ENCODE data around the gene EMC9. TPM values are rescaled to one million over a fixed set of nuclear protein-coding genes. Genes with fewer than 3 reads are reported as not detected.

Gene EMC9
- total and polyA plus RNA-seq, 4 donors: 4.6 to 29.4 (median 20.0) TPM

DNA sequence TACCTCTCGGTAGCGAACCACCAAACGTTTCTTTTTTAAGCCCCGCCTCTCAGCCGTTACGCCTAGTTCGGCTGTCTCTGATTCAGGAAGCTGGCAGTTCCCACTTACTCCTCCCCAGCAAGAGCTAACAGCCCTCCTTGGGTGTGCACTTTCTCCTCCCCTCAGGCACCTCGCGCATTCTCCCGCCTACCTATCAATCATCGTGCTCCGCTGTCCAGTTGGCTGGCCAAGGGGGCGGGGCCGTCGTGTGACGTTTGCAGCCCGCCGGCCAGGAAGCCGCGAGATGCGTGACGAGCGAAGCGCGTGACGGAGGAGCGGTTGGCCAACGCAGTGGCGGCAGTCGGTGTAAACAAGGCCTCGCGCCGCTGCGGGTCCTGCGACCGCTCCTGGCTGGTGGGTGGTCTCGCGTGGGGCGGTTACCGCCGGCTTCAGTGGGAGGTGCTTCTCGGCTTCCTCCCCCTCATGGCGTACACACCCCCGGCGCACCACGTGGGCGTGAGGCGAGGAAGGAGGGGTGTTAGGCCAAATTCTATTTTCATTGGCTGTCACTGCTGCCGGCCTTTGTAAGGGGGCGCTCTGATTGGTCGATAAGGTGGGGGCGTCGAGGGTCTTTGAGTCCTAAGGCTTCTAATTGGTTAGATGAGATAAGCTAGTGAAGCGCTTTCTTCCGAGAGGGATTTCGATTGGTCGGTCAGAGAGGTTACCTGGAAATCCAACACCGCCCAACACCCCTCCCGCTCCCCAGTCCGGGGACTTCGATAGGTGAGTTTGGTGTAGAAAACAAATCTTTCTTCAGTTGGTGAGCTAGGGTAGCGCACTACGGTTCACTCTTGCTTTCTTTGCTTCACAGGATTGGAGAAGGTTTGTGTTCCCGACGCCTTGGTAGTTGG is 26.6 kb downstream of the EMC9 start, which contains the start of the genes DCAF11 and NRL:
DCAF11 (plus strand) TSS at position 246 of the 890 bp plus-strand sequence. CDS start 818 bp downstream, outside the sequence.
NRL (minus strand) TSS at position 418 of the 890 bp plus-strand sequence. CDS start 32,101 bp downstream, outside the sequence.
- H3K36me3 ChIP-seq (ENCODE audit: control insufficient read depth in 4 of 4, insufficient read depth in 4 of 4, low read length in 4 of 4): peaks cover 15 to 22% (median 15%) of the 10 kb centered on the region in 4 donors
- peak within 1 kb of the TSS; percentile 97 to 98 for H3K27ac ChIP-seq (ENCODE audit: low read depth in 1 of 2, low read length in 1 of 2)
- no peaks in the 10 kb centered on the region for H3K27me3 ChIP-seq (ENCODE audit: control insufficient read depth in 3 of 3, insufficient read depth in 3 of 3, low read length in 2 of 3)
- no peaks in the 10 kb centered on the region for H3K9me3 ChIP-seq (ENCODE audit: control insufficient read depth in 4 of 4, insufficient read depth in 3 of 4, low read length in 3 of 4)
- peaks cover 0 to 18% (median 7%) of the 10 kb centered on the region in 5 donors for H3K4me1 ChIP-seq (ENCODE audit: control insufficient read depth in 5 of 5, insufficient read depth in 5 of 5, low read length in 5 of 5)
- WGBS, 2 donors: 0% methylated on average over 65 of the region's 65 CpGs
- ATAC-seq (ENCODE audit: insufficient read depth, low FRiP score): peak; percentile 95
- TF ChIP-seq, protein P1, sequence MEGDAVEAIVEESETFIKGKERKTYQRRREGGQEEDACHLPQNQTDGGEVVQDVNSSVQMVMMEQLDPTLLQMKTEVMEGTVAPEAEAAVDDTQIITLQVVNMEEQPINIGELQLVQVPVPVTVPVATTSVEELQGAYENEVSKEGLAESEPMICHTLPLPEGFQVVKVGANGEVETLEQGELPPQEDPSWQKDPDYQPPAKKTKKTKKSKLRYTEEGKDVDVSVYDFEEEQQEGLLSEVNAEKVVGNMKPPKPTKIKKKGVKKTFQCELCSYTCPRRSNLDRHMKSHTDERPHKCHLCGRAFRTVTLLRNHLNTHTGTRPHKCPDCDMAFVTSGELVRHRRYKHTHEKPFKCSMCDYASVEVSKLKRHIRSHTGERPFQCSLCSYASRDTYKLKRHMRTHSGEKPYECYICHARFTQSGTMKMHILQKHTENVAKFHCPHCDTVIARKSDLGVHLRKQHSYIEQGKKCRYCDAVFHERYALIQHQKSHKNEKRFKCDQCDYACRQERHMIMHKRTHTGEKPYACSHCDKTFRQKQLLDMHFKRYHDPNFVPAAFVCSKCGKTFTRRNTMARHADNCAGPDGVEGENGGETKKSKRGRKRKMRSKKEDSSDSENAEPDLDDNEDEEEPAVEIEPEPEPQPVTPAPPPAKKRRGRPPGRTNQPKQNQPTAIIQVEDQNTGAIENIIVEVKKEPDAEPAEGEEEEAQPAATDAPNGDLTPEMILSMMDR (IDR thresholded peaks at IDR 0.05; ENCODE audit: control extremely low read depth, extremely low read depth): no peak
- H3K9ac ChIP-seq (ENCODE audit: insufficient read depth in 1 of 2, low read length in 2 of 2): peak within 1 kb of the TSS; percentile 65 to 95
- peak within 1 kb of the TSS; percentile 55 for H3K4me3 ChIP-seq
- peak; percentile 99 to 100 (median 100) for DNase-seq

DNA sequence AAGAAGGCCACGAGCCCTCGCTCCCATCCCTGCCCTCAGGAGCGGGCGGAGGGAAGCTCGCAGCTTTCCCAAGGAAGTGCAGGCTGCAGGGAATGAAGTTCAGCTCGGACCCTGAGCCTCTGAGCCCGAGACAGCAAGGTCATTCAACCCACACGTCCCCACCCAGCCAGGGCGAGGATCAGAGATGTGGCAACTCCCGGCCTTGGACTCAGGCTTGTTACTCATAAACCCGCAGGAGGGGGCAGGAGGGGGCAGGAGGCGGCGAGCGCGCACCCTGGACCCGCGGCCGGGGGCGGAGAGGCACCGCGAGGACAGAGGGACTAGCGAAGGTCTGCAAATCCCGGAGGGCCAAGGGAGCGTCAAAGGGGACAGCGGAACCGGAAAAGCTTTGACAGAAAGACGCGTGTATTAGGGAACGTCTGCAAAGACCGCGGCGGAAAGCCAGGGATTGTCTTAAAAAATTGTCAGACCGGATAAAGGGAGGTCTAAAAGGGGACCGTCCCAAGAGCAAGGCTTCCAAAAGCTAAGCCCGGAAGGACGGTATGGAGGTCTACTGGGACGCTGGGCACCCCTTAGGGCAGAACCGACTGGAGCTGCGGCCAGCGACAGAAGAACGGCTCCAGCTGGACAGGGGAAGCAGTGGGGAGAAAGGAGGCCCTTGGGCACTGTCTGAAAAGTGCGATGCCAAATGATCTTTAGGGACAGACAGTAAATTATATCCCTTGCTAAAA is 27.4 kb downstream of the EMC9 start:
- ATAC-seq (ENCODE audit: insufficient read depth, low FRiP score) (peak; percentile 58), DNase-seq (peak; percentile 90 to 95 (median 95))
- H3K4me1 ChIP-seq (ENCODE audit: control insufficient read depth in 5 of 5, insufficient read depth in 5 of 5, low read length in 5 of 5): peaks cover 0 to 18% (median 7%) of the 10 kb centered on the region in 5 donors
- H3K36me3 ChIP-seq (ENCODE audit: control insufficient read depth in 4 of 4, insufficient read depth in 4 of 4, low read length in 4 of 4): peaks cover 7 to 14% (median 12%) of the 10 kb centered on the region in 4 donors
- H3K27me3 ChIP-seq (ENCODE audit: control insufficient read depth in 3 of 3, insufficient read depth in 3 of 3, low read length in 2 of 3): no peaks in the 10 kb centered on the region
- peak overlapping the region; percentile 65 to 79 for H3K9ac ChIP-seq (ENCODE audit: insufficient read depth in 1 of 2, low read length in 2 of 2)
- H3K9me3 ChIP-seq (ENCODE audit: control insufficient read depth in 4 of 4, insufficient read depth in 3 of 4, low read length in 3 of 4): no peaks in the 10 kb centered on the region
- H3K4me3 ChIP-seq: peak overlapping the region; percentile 55
- WGBS, 2 donors: 0% methylated on average over 42 of the region's 42 CpGs
- TF ChIP-seq, protein P1 (IDR thresholded peaks at IDR 0.05; ENCODE audit: control extremely low read depth, extremely low read depth): no peak
- H3K27ac ChIP-seq (ENCODE audit: low read depth in 1 of 2, low read length in 1 of 2): peak overlapping the region; percentile 97 to 98

DNA sequence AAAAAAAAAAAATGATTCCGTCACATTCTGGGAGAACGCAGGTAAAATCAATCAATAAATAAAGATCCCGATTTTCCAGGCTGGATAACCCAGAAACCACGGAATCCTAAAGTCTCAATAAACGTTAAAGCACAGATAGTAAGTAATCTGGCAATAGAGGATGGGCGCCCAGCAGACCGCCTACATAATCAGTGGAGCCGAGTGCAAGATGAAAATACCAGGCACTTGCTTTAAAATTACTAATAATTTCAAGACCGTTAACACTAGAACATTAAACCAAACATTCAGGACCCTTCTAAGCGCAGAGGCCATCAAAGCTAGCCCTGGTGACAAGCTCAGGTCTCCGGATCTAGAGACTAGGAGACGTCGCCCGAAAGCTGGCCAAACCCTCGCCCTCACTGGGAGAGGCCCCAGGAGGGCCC is 28.0 kb downstream of the EMC9 start:
- ATAC-seq (ENCODE audit: insufficient read depth, low FRiP score): no peak
- 18 to 20% methylated on average over 15 of the region's 15 CpGs for WGBS, 2 donors
- no peak for DNase-seq

More for the DNA sequence above, 28.0 kb downstream of the EMC9 start:
- TF ChIP-seq, protein P1 (IDR thresholded peaks at IDR 0.05; ENCODE audit: control extremely low read depth, extremely low read depth): no peak
- peak overlapping the region; percentile 65 to 79 for H3K9ac ChIP-seq (ENCODE audit: insufficient read depth in 1 of 2, low read length in 2 of 2)
- peak overlapping the region; percentile 55 for H3K4me3 ChIP-seq
- peak overlapping the region; percentile 97 to 98 for H3K27ac ChIP-seq (ENCODE audit: low read depth in 1 of 2, low read length in 1 of 2)
- no peaks in the 10 kb centered on the region for H3K27me3 ChIP-seq (ENCODE audit: control insufficient read depth in 3 of 3, insufficient read depth in 3 of 3, low read length in 2 of 3)
- peaks cover 3 to 9% (median 7%) of the 10 kb centered on the region in 4 donors for H3K36me3 ChIP-seq (ENCODE audit: control insufficient read depth in 4 of 4, insufficient read depth in 4 of 4, low read length in 4 of 4)
- H3K9me3 ChIP-seq (ENCODE audit: control insufficient read depth in 4 of 4, insufficient read depth in 3 of 4, low read length in 3 of 4): no peaks in the 10 kb centered on the region
- peaks cover 0 to 18% (median 7%) of the 10 kb centered on the region in 5 donors for H3K4me1 ChIP-seq (ENCODE audit: control insufficient read depth in 5 of 5, insufficient read depth in 5 of 5, low read length in 5 of 5)
